ENCODE measurements around the gene ETS1. TPM values are rescaled to one million over a fixed set of nuclear protein-coding genes. Genes with fewer than 3 reads are reported as not detected.

The ETS1 gene
- total RNA-seq, 4 donors from 2014 or later, result 39.5 to 74.4 (median 59.7) TPM

DNA sequence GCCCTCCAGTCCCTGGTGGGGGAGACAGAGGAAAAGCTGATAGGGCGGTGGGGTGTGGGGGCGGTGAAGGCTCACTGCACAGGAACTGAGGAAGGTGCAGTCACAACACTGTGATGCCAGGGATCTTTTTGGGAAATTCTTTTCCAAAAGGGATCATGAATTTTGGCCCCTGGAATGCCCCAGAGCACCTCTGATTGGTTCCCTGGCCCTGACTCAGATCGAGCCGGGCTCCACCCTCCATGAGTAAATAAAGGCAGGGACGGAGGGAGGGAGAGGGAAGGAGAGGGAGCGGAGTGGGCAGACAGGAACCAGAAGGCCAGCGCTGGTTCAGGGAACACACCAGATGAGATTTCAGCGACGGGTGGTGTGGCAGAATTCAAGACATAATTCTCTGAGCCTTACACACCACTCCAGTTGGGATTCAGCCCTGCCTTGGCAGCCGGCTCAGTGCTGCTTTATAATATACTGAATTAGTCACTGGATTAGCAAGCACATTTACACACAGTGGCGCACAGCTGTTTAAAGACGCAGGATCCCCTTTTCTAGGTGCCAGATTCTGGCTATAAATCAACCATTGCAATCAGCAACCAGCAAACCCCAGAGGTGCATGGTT is 80.3 kb downstream of the ETS1 start:
- TF ChIP-seq EP300 (IDR thresholded peaks at IDR 0.05), result no peak
- TF ChIP-seq POLR2AphosphoS5 (IDR thresholded peaks at IDR 0.05), result peak; percentile 77 to 89
- WGBS, result 17% methylated on average over 9 of the region's 12 CpGs

GRCh38 chr11:128506356-128506755 is 81.0 kb downstream of the ETS1 start:
- intact Hi-C loops (cut with DNase I), result no loop called here
- Histone ChIP-seq H3K4me1 (peaks cover 99 to 100% (median 100%) of the 10 kb centered on the region in 4 donors), H3K4me3 (no peak overlapping the region), H3K9me3 (no peaks in the 10 kb centered on the region), H3K36me3 (peaks cover 0 to 9% (median 0%) of the 10 kb centered on the region in 4 donors), H3K27me3 (no peaks in the 10 kb centered on the region), H3K27ac (replicated peaks in 1 of 4) (peak overlapping the region; percentile 71 to 81 (median 76))
- WGBS, result 87% methylated on average over 15 of the region's 15 CpGs
- no peak for DNase-seq (ENCODE audit: extremely low spot score)
- TF ChIP-seq POLR2AphosphoS5 (IDR thresholded peaks at IDR 0.05) (no peak), EP300 (IDR thresholded peaks at IDR 0.05) (no peak), POLR2A (IDR thresholded peaks at IDR 0.05; ENCODE audit: low read depth) (no peak)
- TF ChIP-seq, protein P1, sequence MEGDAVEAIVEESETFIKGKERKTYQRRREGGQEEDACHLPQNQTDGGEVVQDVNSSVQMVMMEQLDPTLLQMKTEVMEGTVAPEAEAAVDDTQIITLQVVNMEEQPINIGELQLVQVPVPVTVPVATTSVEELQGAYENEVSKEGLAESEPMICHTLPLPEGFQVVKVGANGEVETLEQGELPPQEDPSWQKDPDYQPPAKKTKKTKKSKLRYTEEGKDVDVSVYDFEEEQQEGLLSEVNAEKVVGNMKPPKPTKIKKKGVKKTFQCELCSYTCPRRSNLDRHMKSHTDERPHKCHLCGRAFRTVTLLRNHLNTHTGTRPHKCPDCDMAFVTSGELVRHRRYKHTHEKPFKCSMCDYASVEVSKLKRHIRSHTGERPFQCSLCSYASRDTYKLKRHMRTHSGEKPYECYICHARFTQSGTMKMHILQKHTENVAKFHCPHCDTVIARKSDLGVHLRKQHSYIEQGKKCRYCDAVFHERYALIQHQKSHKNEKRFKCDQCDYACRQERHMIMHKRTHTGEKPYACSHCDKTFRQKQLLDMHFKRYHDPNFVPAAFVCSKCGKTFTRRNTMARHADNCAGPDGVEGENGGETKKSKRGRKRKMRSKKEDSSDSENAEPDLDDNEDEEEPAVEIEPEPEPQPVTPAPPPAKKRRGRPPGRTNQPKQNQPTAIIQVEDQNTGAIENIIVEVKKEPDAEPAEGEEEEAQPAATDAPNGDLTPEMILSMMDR (IDR thresholded peaks at IDR 0.05), result no peak

More for the DNA sequence above, 80.3 kb downstream of the ETS1 start:
- peaks cover 0 to 9% (median 0%) of the 10 kb centered on the region in 4 donors for H3K36me3 ChIP-seq
- intact Hi-C loops (cut with DNase I), result no loop called here
- H3K4me3 ChIP-seq, result peak overlapping the region; percentile 20 to 47 (median 32)
- H3K9me3 ChIP-seq, result no peaks in the 10 kb centered on the region
- peaks cover 99 to 100% (median 99%) of the 10 kb centered on the region in 4 donors for H3K4me1 ChIP-seq
- H3K27me3 ChIP-seq, result no peaks in the 10 kb centered on the region
- peak; percentile 96 for DNase-seq (ENCODE audit: extremely low spot score)
- peak overlapping the region; percentile 71 to 81 (median 76) for H3K27ac ChIP-seq (replicated peaks in 1 of 4)

- intact Hi-C loops (cut with DNase I), result no loop called here
Observed at GRCh38 chr11:128505449-128506065, 81.8 kb downstream of the ETS1 start.

GRCh38 chr11:128504486-128504885 is 82.9 kb downstream of the ETS1 start:
- H3K4me1 ChIP-seq, result peaks cover 98 to 100% (median 99%) of the 10 kb centered on the region in 4 donors
- intact Hi-C loops (cut with DNase I), result no loop called here

More at GRCh38 chr11:128505449-128506065, 81.8 kb downstream of the ETS1 start:
- no peaks in the 10 kb centered on the region for H3K27me3 ChIP-seq
- no peak for DNase-seq (ENCODE audit: extremely low spot score)
- peak overlapping the region; percentile 36 to 76 (median 56) for H3K27ac ChIP-seq (replicated peaks in 1 of 4)
- no peaks in the 10 kb centered on the region for H3K9me3 ChIP-seq
- no peak overlapping the region for H3K4me3 ChIP-seq
- H3K4me1 ChIP-seq, result peaks cover 99 to 100% (median 100%) of the 10 kb centered on the region in 4 donors
- peaks cover 0 to 9% (median 0%) of the 10 kb centered on the region in 4 donors for H3K36me3 ChIP-seq
- WGBS, result 88% methylated on average over 12 of the region's 12 CpGs
- no peak for TF ChIP-seq POLR2A (IDR thresholded peaks at IDR 0.05; ENCODE audit: low read depth)
- TF ChIP-seq, protein P1 (IDR thresholded peaks at IDR 0.05), result no peak

More at GRCh38 chr11:128504486-128504885, 82.9 kb downstream of the ETS1 start:
- H3K27me3 ChIP-seq, result no peaks in the 10 kb centered on the region
- DNase-seq (ENCODE audit: extremely low spot score), result no peak
- peaks cover 0 to 9% (median 0%) of the 10 kb centered on the region in 4 donors for H3K36me3 ChIP-seq
- TF ChIP-seq EP300 (IDR thresholded peaks at IDR 0.05) (no peak), POLR2A (IDR thresholded peaks at IDR 0.05; ENCODE audit: low read depth) (no peak), POLR2AphosphoS5 (IDR thresholded peaks at IDR 0.05) (no peak)
- TF ChIP-seq, protein P1 (IDR thresholded peaks at IDR 0.05), result no peak
- no peaks in the 10 kb centered on the region for H3K9me3 ChIP-seq
- H3K4me3 ChIP-seq, result no peak overlapping the region
- peak overlapping the region; percentile 32 to 76 (median 73) for H3K27ac ChIP-seq (replicated peaks in 1 of 4)
- 89% methylated on average over 2 of the region's 2 CpGs for WGBS
